HG02884 (cell line): ENCODE measurements around the gene SMYD2.

ENCODE experiments used
- ATAC-seq: cut with Tn5 transposase; IDR thresholded peaks from one replicate; pipeline ENCODE4 v1.9.1; 2021; ENCODE audit warnings: mild to moderate bottlenecking, moderate library complexity; ENCODE audit not compliant: unreplicated experiment

SMYD2 gene

GRCh38 chr1:214327514-214327913 is 46.6 kb downstream of the SMYD2 start:
- ATAC-seq = no peak

- peak; percentile 79 for ATAC-seq
These were observed 48.0 kb downstream of the SMYD2 start for GRCh38 chr1:214328770-214329469.

- ATAC-seq = no peak
These were observed 48.7 kb downstream of the SMYD2 start for GRCh38 chr1:214329470-214330220.

GRCh38 chr1:214330222-214330621 is 49.3 kb downstream of the SMYD2 start:
- ATAC-seq = no peak

GRCh38 chr1:214330715-214331114 is 49.8 kb downstream of the SMYD2 start:
- ATAC-seq = no peak

- no peak for ATAC-seq
These were observed 50.2 kb downstream of the SMYD2 start for GRCh38 chr1:214331180-214331579.

- ATAC-seq = peak; percentile 35
These were observed 51.0 kb downstream of the SMYD2 start for GRCh38 chr1:214331827-214332423.

- peak; percentile 41 for ATAC-seq
These were observed 52.2 kb downstream of the SMYD2 start for GRCh38 chr1:214332946-214333798.

GRCh38 chr1:214335567-214335966 is 54.6 kb downstream of the SMYD2 start:
- no peak for ATAC-seq

GRCh38 chr1:214337015-214337414 is 56.1 kb downstream of the SMYD2 start:
- no peak for ATAC-seq

- no peak for ATAC-seq
These were observed 56.6 kb downstream of the SMYD2 start for GRCh38 chr1:214337511-214337910.

- ATAC-seq = no peak
These were observed 57.3 kb downstream of the SMYD2 start for GRCh38 chr1:214338212-214338611.

GRCh38 chr1:214341459-214341858 is 60.5 kb downstream of the SMYD2 start:
- no peak for ATAC-seq

GRCh38 chr1:214341932-214342331 is 61.0 kb downstream of the SMYD2 start:
- no peak for ATAC-seq

- ATAC-seq = no peak
These were observed 61.6 kb downstream of the SMYD2 start for GRCh38 chr1:214342525-214342924.

GRCh38 chr1:214344897-214345296 is 63.9 kb downstream of the SMYD2 start:
- ATAC-seq = no peak

- no peak for ATAC-seq
These were observed 68.0 kb downstream of the SMYD2 start for GRCh38 chr1:214349008-214349407.

GRCh38 chr1:214349781-214350180 is 68.8 kb downstream of the SMYD2 start:
- no peak for ATAC-seq

- no peak for ATAC-seq
These were observed 70.8 kb downstream of the SMYD2 start for GRCh38 chr1:214351551-214352277.

- ATAC-seq = no peak
These were observed 71.9 kb downstream of the SMYD2 start for GRCh38 chr1:214352838-214353237.
